Right hindlimb (tissue), 1 donor: ENCODE measurements around the gene DSN1.
A peak's percentile ranks its signal among the peaks of the same experiment; 100 is the strongest.

ENCODE experiments used
- DNase-seq: peaks from one replicate; pipeline ENCODE4 v3.0.0-alpha.2; 2018

The DSN1 gene

GRCh38 chr20:36794116-36794474, 20.5 kb upstream of the DSN1 start:
- no peak for DNase-seq

DNA sequence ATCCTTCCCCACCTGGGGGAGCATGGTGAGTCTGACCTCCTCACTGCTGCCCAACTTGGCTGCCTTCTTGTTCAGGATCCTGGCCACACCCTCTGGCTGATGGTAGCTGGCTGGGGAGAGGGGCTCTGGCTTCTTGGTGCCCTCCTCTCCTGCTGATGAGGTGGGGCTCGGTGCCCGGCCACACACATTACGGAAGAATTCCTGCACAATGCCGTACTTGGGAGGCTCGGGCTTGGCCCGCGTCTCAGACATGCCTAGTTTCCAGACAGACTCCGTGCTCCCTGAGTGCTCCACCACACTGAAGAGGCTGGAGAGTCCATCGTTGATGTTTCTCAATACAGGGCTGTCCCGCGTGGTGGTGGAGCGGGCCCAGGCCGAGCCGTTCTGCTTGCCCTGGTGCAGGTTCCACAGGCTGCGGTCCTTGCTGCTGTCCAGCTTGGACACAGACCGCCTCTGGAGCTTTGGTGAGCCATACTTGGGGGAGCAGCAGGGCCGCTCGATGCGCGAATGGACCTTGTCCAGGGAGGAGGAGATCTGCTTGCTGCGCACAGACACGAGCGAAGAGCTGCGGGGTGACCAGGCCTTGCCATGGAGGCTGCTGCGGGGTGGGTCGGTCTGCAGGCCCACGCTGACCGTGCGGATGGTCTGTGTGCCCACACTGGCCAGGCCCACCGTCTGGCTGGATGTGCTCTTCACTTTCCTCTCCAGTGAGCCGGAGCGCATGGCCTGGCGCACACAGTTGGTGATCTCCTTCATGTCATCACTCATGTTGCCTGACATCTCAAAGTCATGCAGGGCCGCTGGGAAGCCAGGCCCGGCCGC, 19.9 kb upstream of the DSN1 start:
- no peak for DNase-seq

- no peak for DNase-seq
Measured at GRCh38 chr20:36792422-36792821, 18.9 kb upstream of the DSN1 start.

GRCh38 chr20:36791862-36792261, 18.3 kb upstream of the DSN1 start:
- no peak for DNase-seq

GRCh38 chr20:36786663-36787062, 13.1 kb upstream of the DSN1 start:
- no peak for DNase-seq

DNA sequence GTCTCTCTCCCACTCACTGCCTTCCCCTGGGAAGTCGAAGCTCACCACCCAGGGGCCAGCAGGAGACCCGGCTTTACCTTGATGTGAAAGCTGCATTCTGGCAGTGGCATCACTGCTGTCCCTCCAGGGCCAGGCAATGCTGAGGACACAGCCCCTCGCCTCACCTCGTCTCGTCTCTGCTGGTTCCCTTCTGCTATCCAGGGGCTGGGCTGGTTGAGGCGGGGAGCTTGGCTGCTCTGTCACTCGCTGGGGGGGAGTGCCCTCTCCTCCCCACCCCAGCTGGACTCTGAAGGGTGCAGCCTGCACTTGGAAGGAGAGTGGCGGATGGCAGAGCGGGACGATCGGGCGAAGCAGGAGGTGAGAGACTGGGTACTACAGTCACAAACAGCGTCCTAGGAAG, 12.7 kb upstream of the DSN1 start:
- no peak for DNase-seq

GRCh38 chr20:36785308-36785707, 11.7 kb upstream of the DSN1 start:
- DNase-seq: no peak

- no peak for DNase-seq
Measured at GRCh38 chr20:36784900-36785299, 11.3 kb upstream of the DSN1 start.

GRCh38 chr20:36784116-36784515, 10.6 kb upstream of the DSN1 start:
- DNase-seq: no peak

GRCh38 chr20:36779656-36780025, 6.1 kb upstream of the DSN1 start:
- DNase-seq: no peak

DNA sequence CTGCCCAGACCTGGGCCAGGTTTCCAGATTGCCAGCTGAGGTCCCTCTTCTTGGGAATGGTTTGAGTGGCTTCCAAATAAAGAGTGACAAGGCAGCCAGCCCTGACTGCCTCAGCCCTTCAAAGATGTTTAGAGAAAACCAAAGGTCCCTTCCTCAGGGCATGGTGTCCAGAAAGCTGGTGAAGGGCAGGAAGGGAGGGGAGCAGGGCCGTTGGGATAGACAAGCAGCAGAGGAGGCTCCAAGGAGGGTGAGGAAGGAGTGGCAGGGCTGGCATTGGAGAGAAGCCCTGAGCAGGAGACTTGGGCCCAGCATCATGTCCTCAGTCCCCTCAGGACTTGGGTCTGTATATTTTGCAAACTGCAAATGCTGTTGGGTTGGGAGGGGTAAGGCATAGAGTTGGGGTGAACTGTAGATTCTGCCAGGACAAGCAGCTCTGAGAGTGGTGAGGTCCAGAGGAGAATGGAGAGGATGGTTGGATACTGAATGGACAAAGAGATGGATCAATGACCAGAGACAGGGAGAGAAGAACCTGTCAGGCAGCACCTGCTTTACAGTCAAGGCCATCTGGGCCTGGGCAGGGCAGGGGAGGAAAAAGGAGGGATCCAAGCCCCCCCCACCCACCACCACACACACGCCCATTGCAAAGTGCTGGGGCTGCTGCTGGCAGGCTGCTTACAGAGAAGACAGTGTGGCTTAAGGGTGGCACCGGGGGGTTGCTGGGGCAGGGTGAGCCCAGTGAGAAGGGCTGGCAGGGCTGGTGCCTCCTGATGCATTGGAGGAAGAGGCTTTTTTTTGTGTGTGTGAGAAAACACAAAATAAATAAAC, 5.5 kb upstream of the DSN1 start:
- no peak for DNase-seq

DNA sequence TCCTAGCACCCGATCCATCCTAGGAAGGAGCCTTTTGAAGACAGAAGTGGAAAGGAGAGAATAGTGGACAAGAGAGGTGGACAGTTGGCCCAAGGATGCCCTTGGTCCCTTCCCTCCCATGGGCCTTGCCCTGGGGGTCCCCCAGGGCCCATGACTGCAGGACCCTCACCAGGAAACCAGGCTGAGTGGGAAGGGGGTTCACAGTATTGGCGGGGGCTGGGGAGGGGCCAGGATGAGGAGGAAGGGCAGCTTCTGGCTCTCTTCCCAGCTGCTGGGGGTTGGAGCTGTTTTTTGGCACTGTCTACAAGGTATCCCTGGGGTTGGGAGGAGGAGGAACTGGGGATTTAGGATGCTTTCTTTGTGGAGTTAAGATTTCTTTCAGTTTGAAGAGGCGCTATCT, 4.0 kb upstream of the DSN1 start:
- DNase-seq: no peak

- DNase-seq: peak; percentile 82
Measured at GRCh38 chr20:36777167-36777566, 3.6 kb upstream of the DSN1 start.

DNA sequence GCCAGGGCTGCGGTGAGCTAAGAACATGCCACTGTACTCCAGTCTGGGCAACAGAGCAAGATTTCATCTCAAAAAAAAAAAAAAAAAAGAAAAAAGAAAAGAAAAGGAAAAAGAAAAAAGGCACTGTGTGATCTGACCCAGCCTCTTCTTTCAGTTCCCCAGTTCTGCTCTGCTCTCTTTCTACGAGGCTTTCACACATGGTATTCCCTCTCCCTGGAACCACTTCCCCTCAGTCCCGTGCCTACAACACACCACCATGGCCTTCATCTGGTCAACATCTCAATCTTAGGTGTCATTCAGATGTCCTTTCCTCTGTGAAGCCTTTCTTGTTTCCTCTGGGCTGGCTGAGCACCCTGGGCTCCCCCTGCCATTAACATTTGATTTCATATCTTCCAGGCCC, 2.3 kb upstream of the DSN1 start:
- DNase-seq: no peak

- DNase-seq: no peak
Measured at GRCh38 chr20:36775196-36775595, 1.6 kb upstream of the DSN1 start.

GRCh38 chr20:36773107-36773596, 411 bp downstream of the DSN1 start:
- DNase-seq: no peak

GRCh38 chr20:36770680-36771079, 2.9 kb downstream of the DSN1 start:
- no peak for DNase-seq

DNA sequence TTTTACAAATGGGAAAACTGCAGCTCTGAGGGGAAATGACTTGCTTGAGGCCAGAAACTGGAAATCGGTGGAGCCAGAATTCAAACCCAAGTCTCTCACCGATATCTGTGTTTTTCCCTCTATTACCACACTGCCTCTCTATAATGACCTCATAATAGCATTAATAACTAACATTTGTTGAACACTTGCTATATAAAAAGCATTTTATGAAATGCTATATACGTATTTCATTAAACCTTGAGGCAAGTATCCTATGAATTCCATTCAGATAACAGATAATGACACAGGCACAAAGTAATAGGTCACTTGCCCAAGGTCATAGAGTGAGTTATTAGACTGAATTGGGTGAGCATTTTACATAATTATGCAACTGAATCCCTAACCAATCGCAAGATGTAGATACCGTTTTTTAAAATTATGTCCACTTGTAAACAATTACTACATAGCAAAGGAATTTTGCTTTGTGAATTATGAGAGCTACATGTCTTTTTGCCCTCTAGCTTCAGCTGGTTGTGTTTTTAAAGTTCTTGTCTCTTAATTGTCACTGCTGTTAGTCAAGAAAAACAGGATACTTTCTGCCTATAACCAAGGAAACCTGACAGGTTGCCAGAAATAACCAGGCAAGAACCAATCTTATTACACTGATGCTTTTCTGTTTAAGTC, 4.7 kb downstream of the DSN1 start:
- DNase-seq: no peak

GRCh38 chr20:36761125-36761524, 12.4 kb downstream of the DSN1 start:
- DNase-seq: no peak

GRCh38 chr20:36760647-36761046, 12.9 kb downstream of the DSN1 start:
- no peak for DNase-seq

- DNase-seq: no peak
Measured at GRCh38 chr20:36758276-36758675, 15.3 kb downstream of the DSN1 start.

DNA sequence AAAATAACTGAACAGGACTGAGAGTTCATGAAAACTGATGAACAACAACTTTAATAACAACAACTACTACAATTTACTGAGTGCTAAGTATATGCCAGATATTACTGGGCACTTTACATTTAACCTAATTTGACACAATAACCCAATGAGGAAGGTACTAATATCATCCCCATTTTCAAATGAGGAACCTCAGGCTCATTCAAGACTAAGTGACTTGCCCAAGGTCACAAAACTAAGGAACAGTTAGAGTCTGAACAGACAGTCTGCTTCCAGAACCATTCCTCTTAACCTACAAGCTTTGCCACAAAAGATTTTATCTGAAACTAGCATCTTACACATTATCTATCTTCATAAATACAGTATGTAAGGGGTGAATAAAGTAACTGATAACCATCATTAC, 17.1 kb downstream of the DSN1 start:
- DNase-seq: no peak

DNA sequence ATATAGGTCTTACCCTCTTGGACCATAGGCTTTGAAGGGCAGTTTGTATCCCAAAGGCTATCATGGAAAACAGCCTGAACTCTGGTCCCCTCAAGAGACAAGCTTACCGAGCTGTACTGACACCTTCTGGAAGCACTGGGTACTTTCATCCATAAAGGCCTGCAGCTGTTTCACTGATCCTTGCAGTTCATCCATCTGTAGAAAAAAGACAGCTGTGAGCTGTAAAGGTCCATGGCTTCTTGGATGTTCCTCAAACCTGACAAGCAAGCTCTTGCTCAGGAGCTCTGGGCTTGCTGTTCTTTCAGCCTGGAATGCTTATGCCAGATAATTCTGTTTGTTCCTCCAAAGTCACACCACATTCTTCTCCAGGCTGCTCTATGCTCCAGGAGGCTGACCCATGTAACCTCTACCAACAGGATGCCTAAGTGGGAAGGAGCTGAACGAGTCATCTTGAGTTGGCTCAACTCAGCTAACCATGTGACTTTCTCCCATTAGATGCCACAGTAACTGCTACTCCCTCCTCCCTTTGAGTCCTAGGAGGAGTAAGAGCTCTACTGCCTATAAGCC, 18.8 kb downstream of the DSN1 start:
- DNase-seq: peak; percentile 67
